HepG2 (cell line): Measurements from ENCODE around the gene ZNF491. TPM values are rescaled to one million over a fixed set of nuclear protein-coding genes. Genes with fewer than 3 reads are reported as not detected.

ENCODE experiments used
- ELF3 ChIP-seq: IDR thresholded peaks from 2 replicates; pipeline ENCODE4 v1.6.1; 2016; ENCODE audit warnings: missing genetic modification reagents, missing compliant biosample characterization
- LCORL ChIP-seq, 2 experiments: fragments of 450-650 bp in 1 of 2; sonication (generic) in 1 of 2; formaldehyde crosslinking in 1 of 2; IDR thresholded peaks; 2 replicates each; pipeline versions ENCODE4 v1.5.0 to v1.6.1; 2017 to 2020; ENCODE audit warnings: antibody characterized with exemption in 1 of 2, missing genetic modification reagents in 1 of 2
- NCOA2 ChIP-seq: sonication (generic); formaldehyde crosslinking; IDR thresholded peaks from 2 replicates; pipeline ENCODE4 v1.8.0; 2022; ENCODE audit warnings: inconsistent platforms
- NFYC ChIP-seq: IDR thresholded peaks from 2 replicates; pipeline ENCODE4 v1.6.1; 2016; ENCODE audit warnings: missing genetic modification reagents, missing compliant biosample characterization
- PRPF4 ChIP-seq: fragments of 200-400 bp; formaldehyde crosslinking; IDR thresholded peaks from 2 replicates; pipeline ENCODE4 v1.6.1; 2016; ENCODE audit warnings: low read length, low read depth; ENCODE audit not compliant: poor library complexity, severe bottlenecking
- SP1 ChIP-seq, 2 experiments: fragments of 450-650 bp in 1 of 2; sonication (generic) in 1 of 2; formaldehyde crosslinking in 1 of 2; IDR thresholded peaks; 2 replicates each; pipeline versions ENCODE4 v1.4.0 to v1.6.1; 2016 to 2020; ENCODE audit warnings: missing genetic modification reagents in 1 of 2
- SP140L ChIP-seq: sonication (generic); formaldehyde crosslinking; IDR thresholded peaks from 2 replicates; pipeline ENCODE4 v1.4.0; 2020; ENCODE audit warnings: missing genetic modification reagents, borderline replicate concordance
- TAF1 ChIP-seq: sonication (generic); formaldehyde crosslinking; IDR thresholded peaks from 2 replicates; pipeline ENCODE4 v1.4.0; 2020; ENCODE audit warnings: missing genetic modification reagents
- TIGD3 ChIP-seq: sonication (generic); formaldehyde crosslinking; IDR thresholded peaks from 2 replicates; pipeline ENCODE4 v1.5.1; 2020; ENCODE audit warnings: mild to moderate bottlenecking, missing genetic modification reagents, borderline replicate concordance
- ZFP41 ChIP-seq: sonication (generic); formaldehyde crosslinking; IDR thresholded peaks from 2 replicates; pipeline ENCODE4 v1.4.0; 2020; ENCODE audit warnings: mild to moderate bottlenecking, missing genetic modification reagents, borderline replicate concordance
- ZHX2 ChIP-seq, 2 experiments: sonication (generic) in 1 of 2; formaldehyde crosslinking in 1 of 2; IDR thresholded peaks; 2 replicates each; pipeline versions ENCODE4 v1.6.1 to v1.9.0; 2014 to 2022; ENCODE audit warnings: antibody characterized with exemption in 1 of 2, borderline replicate concordance in 1 of 2, inconsistent platforms in 1 of 2, low read depth in 1 of 2, missing genetic modification reagents in 1 of 2
- ZNF12 ChIP-seq: sonication (generic); formaldehyde crosslinking; IDR thresholded peaks from 2 replicates; pipeline ENCODE4 v1.5.0; 2020; ENCODE audit warnings: missing genetic modification reagents
- ZNF256 ChIP-seq: sonication (generic); formaldehyde crosslinking; conservative IDR thresholded peaks from 2 replicates; pipeline ENCODE4 v1.4.0; 2020; ENCODE audit warnings: missing genetic modification reagents
- ZNF430 ChIP-seq: sonication (generic); formaldehyde crosslinking; IDR thresholded peaks from 2 replicates; pipeline ENCODE4 v1.9.0; 2021; ENCODE audit warnings: mild to moderate bottlenecking, missing genetic modification reagents
- ZNF570 ChIP-seq: sonication (generic); formaldehyde crosslinking; IDR thresholded peaks from 2 replicates; pipeline ENCODE4 v1.4.0; 2020; ENCODE audit warnings: mild to moderate bottlenecking, missing genetic modification reagents, borderline replicate concordance
- ZNF687 ChIP-seq: sonication (generic); formaldehyde crosslinking; IDR thresholded peaks from 2 replicates; pipeline ENCODE4 v1.5.1; 2020; ENCODE audit warnings: mild to moderate bottlenecking, missing genetic modification reagents, moderate library complexity
- polyA plus RNA-seq, 8 experiments: library from polyadenylated mRNA; depleted of rRNA in 3 of 8; stranded (reverse) in 7 of 8; unstranded in 1 of 8; fragments of >200 nt; fragmentation: Illumina TruSeq in 4 of 8; extraction: Trizol in 4 of 8; gene quantifications; 2 replicates each; pipeline versions ENCODE4 v1.2.1 to v1.2.3, GENCODE V29; 2011 to 2016; ENCODE audit warnings: low read depth in 4 of 8, missing spikeins in 1 of 8, mixed read lengths in 1 of 8; ENCODE audit not compliant: insufficient read depth in 1 of 8
- total RNA-seq, 5 experiments: library from RNA; depleted of rRNA; stranded (reverse); fragments of >200 nt; fragmentation: Illumina TruSeq; extraction: Trizol; gene quantifications; 2 replicates each; pipeline ENCODE4 v1.2.3, GENCODE V29; 2016; ENCODE audit warnings: low read depth in 1 of 5

ZNF491 gene
- total and polyA plus RNA-seq, 2 of the 13 experiments (the other 11 are each of a cell fraction or from before 2014, with no cell fraction given) = 0.57 to 2.2 TPM

- peak; percentile 83 for TF ChIP-seq ZNF687 (CRISPR knock-in tag)
- TF ChIP-seq ZFP41 (CRISPR knock-in tag) = no peak
- peak; percentile 43; the same call in 1 of the 2 replicates for TF ChIP-seq NCOA2 (CRISPR knock-in tag)
- TF ChIP-seq ZNF570 (CRISPR knock-in tag) = no peak
- TF ChIP-seq LCORL (IDR thresholded peaks at IDR 0.05) = no peak
- 0 out of 2 replicates have a peak, but pooled peaks have one; percentile 13 for TF ChIP-seq LCORL (CRISPR knock-in tag; IDR thresholded peaks at IDR 0.05)
- TF ChIP-seq ZHX2 (IDR thresholded peaks at IDR 0.05; ENCODE audit: low read depth) = no peak
- no peak for TF ChIP-seq ZHX2 (CRISPR knock-in tag; IDR thresholded peaks at IDR 0.05; ENCODE audit: borderline replicate concordance)
- TF ChIP-seq PRPF4 = no peak
- peak; percentile 52; the same call in 1 of the 2 replicates for TF ChIP-seq ELF3 (CRISPR knock-in tag)
- TF ChIP-seq SP140L = no peak
- TF ChIP-seq ZNF12 = no peak
- TF ChIP-seq TAF1 (CRISPR knock-in tag) = peak; percentile 79
- TF ChIP-seq ZNF256 (CRISPR knock-in tag) = no peak
- no peak for TF ChIP-seq SP1 (IDR thresholded peaks at IDR 0.05)
- TF ChIP-seq SP1 (CRISPR knock-in tag; IDR thresholded peaks at IDR 0.05) = peak; percentile 89
- TF ChIP-seq NFYC (CRISPR knock-in tag) = peak; percentile 89
- TF ChIP-seq ZNF430 (CRISPR knock-in tag) = no peak; the same call in 1 of the 2 replicates
- no peak for TF ChIP-seq TIGD3 (CRISPR knock-in tag)
These were observed 31.4 kb upstream of the ZNF491 start, which contains the start of gene ZNF441 (continued) for GRCh38 chr19:11766597-11767591.
